RWPE2 (cell line): Measurements from ENCODE around the gene HOXD8.

Source experiments
- ATAC-seq: fragments of 200-7000 bp; cut with Tn5 transposase; 3 replicates; pipeline ENCODE4 v1.9.1; 2021; ENCODE audit warnings: low read depth
- DNase-seq: peaks from one replicate; pipeline ENCODE4 v3.0.0-alpha.2; 2020; ENCODE audit warnings: low spot score
- H3K27ac ChIP-seq: fragments of 450-650 bp; 2 replicates; pipeline ENCODE4 v1.5.1; 2017; ENCODE audit warnings: mild to moderate bottlenecking; ENCODE audit not compliant: poor library complexity, severe bottlenecking
- H3K27me3 ChIP-seq: fragments of 250-450 bp; sonication (Bioruptor Pico); 2 replicates; pipeline ENCODE4 v1.5.1; 2021; ENCODE audit warnings: mild to moderate bottlenecking, moderate library complexity; ENCODE audit not compliant: insufficient read depth, poor library complexity, severe bottlenecking
- H3K36me3 ChIP-seq: fragments of 250-450 bp; sonication (Bioruptor Pico); 2 replicates; pipeline ENCODE4 v1.5.1; 2020; ENCODE audit warnings: low read depth, mild to moderate bottlenecking, moderate library complexity
- H3K4me1 ChIP-seq: fragments of 250-450 bp; sonication (Bioruptor Pico); 2 replicates; pipeline ENCODE4 v1.5.1; 2021; ENCODE audit warnings: mild to moderate bottlenecking, moderate library complexity; ENCODE audit not compliant: insufficient read depth, poor library complexity, severe bottlenecking
- H3K4me3 ChIP-seq: fragments of 250-450 bp; sonication (Bioruptor Pico); 2 replicates; pipeline ENCODE4 v1.5.1; 2021; ENCODE audit warnings: mild to moderate bottlenecking, moderate library complexity; ENCODE audit not compliant: severe bottlenecking
- H3K9me3 ChIP-seq: fragments of 250-450 bp; sonication (Bioruptor Pico); 2 replicates; pipeline ENCODE4 v1.5.1; 2021; ENCODE audit warnings: mild to moderate bottlenecking, moderate library complexity; ENCODE audit not compliant: severe bottlenecking
- TF ChIP-seq, protein P1 (sequence below): fragments of 450-650 bp; IDR thresholded peaks from one replicate; pipeline ENCODE4 v1.5.1; 2017; ENCODE audit warnings: mild to moderate bottlenecking, moderate library complexity; ENCODE audit not compliant: poor library complexity, severe bottlenecking

HOXD8 gene

DNA sequence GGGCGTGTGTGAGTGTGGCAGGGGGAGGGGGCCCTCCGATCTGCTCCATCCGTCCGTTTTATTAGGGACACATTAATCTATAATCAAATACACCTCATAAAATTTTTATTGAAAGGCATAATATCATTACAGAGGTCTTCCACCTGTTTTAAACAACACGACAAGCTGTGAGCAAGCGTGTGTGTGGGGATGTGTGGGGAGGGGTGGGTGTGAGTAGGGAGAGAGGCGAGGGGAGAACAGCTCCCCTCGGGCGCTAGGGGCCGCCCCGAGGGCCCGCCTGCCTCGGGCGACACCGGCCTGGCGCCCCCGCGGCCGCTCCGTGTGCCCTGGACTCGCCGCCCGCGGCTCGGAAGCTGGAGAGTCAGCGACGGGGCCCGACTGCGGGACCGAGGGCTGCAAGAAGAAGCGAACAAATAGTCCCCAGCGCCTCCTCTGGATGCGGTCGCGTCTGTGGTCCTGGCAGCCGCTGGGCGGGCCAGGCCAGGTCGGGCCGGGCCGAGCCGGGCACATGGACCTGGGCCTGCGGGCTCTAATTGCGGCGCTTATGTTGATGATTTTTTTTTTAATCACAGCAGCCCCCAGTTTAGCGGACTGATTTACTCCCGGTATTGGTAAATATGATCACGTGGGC, 7.3 kb upstream of the HOXD8 start:
- DNase-seq (no peak), ATAC-seq (no peak)
- Histone ChIP-seq H3K27ac (no peak overlapping the region), H3K4me3 (no peak overlapping the region), H3K36me3 (peaks cover 29% of the 10 kb centered on the region), H3K9me3 (no peaks in the 10 kb centered on the region), H3K27me3 (no peaks in the 10 kb centered on the region), H3K4me1 (peaks cover 3% of the 10 kb centered on the region)
- TF ChIP-seq, protein P1, sequence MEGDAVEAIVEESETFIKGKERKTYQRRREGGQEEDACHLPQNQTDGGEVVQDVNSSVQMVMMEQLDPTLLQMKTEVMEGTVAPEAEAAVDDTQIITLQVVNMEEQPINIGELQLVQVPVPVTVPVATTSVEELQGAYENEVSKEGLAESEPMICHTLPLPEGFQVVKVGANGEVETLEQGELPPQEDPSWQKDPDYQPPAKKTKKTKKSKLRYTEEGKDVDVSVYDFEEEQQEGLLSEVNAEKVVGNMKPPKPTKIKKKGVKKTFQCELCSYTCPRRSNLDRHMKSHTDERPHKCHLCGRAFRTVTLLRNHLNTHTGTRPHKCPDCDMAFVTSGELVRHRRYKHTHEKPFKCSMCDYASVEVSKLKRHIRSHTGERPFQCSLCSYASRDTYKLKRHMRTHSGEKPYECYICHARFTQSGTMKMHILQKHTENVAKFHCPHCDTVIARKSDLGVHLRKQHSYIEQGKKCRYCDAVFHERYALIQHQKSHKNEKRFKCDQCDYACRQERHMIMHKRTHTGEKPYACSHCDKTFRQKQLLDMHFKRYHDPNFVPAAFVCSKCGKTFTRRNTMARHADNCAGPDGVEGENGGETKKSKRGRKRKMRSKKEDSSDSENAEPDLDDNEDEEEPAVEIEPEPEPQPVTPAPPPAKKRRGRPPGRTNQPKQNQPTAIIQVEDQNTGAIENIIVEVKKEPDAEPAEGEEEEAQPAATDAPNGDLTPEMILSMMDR = no peak

DNA sequence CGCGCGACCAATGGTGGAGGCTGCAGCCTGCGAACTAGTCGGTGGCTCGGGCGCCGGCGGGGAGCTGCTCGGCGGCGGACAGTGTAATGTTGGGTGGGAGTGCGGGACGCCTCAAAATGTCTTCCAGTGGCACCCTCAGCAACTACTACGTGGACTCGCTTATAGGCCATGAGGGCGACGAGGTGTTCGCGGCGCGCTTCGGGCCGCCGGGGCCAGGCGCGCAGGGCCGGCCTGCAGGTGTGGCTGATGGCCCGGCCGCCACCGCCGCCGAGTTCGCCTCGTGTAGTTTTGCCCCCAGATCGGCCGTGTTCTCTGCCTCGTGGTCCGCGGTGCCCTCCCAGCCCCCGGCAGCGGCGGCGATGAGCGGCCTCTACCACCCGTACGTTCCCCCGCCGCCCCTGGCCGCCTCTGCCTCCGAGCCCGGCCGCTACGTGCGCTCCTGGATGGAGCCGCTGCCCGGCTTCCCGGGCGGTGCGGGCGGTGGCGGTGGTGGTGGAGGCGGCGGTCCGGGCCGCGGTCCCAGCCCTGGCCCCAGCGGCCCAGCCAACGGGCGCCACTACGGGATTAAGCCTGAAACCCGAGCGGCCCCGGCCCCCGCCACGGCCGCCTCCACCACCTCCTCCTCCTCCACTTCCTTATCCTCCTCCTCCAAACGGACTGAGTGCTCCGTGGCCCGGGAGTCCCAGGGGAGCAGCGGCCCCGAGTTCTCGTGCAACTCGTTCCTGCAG, 6.7 kb upstream of the HOXD8 start, which contains the start of gene HOXD9:
Gene HOXD9, plus strand, starts transcription at position 37 of the 728 bp plus-strand sequence. Its CDS starts 50 bp downstream, at position 87.
- peaks cover 22% of the 10 kb centered on the region for H3K36me3 ChIP-seq
- H3K27ac ChIP-seq = no peak within 1 kb of the TSS
- no peaks in the 10 kb centered on the region for H3K27me3 ChIP-seq
- H3K9me3 ChIP-seq = no peaks in the 10 kb centered on the region
- TF ChIP-seq, protein P1 = no peak
- H3K4me1 ChIP-seq = peaks cover 5% of the 10 kb centered on the region
- DNase-seq (no peak), ATAC-seq (no peak)
- no peak within 1 kb of the TSS for H3K4me3 ChIP-seq

DNA sequence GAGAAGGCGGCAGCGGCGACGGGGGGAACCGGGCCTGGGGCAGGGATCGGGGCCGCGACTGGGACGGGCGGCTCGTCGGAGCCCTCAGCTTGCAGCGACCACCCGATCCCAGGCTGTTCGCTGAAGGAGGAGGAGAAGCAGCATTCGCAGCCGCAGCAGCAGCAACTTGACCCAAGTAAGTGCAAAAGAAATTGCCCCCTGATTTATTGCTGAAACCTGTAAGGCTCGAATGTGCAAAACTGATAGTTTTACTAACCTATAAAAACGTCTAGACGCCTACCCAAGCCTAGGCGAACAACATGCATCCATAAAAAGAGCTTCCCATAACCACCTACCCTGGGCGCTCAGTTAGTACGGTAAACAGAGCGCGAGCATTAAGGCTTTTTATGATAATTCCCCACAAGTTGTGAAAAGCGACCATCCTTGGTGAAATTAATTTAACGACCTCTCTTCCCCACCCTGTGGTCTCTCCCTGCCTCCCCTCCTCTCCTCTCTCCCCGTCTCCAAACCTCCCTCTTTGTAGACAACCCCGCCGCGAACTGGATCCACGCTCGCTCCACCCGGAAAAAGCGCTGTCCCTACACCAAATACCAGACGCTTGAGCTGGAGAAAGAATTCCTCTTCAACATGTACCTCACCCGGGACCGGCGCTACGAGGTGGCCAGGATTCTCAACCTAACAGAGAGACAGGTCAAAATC, 5.9 kb upstream of the HOXD8 start:
- TF ChIP-seq, protein P1 = no peak
- H3K4me3 ChIP-seq = no peak overlapping the region
- no peaks in the 10 kb centered on the region for H3K27me3 ChIP-seq
- DNase-seq (no peak), ATAC-seq (no peak)
- H3K36me3 ChIP-seq = peaks cover 17% of the 10 kb centered on the region
- no peaks in the 10 kb centered on the region for H3K9me3 ChIP-seq
- H3K27ac ChIP-seq = no peak overlapping the region
- H3K4me1 ChIP-seq = peaks cover 5% of the 10 kb centered on the region

DNA sequence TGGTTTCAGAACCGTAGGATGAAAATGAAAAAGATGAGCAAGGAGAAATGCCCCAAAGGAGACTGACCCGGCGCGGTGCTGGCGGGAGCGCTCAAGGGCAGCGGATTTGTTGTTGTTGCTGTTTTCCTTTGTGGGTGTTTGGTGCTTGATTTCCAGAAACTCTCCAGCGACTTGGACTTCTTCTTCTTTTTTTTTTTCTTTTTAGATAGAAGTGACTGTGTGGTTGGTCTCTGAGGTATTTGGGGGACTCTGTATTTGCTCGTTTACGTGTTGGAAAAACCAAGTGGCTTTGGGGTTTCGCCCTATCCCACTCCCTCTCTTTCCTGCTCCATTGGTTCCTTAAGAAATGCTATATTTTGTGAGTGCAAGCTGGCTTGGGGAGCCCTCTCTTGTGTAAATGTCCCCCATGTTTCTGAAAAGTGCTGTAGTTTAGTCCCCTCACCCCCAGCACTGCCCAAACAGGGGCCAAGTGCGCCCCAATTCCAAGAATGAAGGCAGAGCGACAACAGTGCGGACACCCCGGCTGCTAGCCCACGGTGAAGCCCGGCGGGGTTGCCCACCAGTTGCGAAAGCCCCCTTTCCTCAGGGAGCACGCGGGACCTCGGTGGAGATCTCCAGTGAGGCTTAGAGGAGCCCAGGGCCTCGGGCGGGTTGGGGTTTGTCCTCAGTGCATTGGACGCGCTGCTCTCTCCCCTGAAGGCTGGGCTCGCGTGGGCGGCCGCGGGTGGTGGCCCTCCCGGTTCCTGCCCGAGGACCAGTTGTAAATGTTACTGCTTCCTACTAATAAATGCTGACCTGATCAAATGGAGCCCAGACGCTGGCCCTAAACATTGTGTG, 5.2 kb upstream of the HOXD8 start:
- ATAC-seq (no peak), DNase-seq (no peak)
- Histone ChIP-seq H3K27ac (no peak overlapping the region), H3K36me3 (peaks cover 11% of the 10 kb centered on the region), H3K4me1 (peaks cover 5% of the 10 kb centered on the region), H3K9me3 (no peaks in the 10 kb centered on the region), H3K4me3 (no peak overlapping the region), H3K27me3 (no peaks in the 10 kb centered on the region)
- TF ChIP-seq, protein P1 = no peak
